GM18502 (cell line): ENCODE results near the gene ATP5IF1.

Experiments
- ATAC-seq: cut with Tn5 transposase; IDR thresholded peaks from one replicate; pipeline ENCODE4 v1.9.1; 2021; ENCODE audit warnings: mild to moderate bottlenecking; ENCODE audit not compliant: unreplicated experiment, poor library complexity

ATP5IF1 gene

GRCh38 chr1:28260803-28261174 is 24.9 kb downstream of the ATP5IF1 start:
- no peak for ATAC-seq

- ATAC-seq, result no peak
Measured at GRCh38 chr1:28264897-28265296, 29.0 kb downstream of the ATP5IF1 start.

GRCh38 chr1:28265577-28265976 is 29.7 kb downstream of the ATP5IF1 start:
- ATAC-seq, result no peak

GRCh38 chr1:28266920-28267322 is 31.0 kb downstream of the ATP5IF1 start:
- ATAC-seq, result no peak

GRCh38 chr1:28267633-28268032 is 31.7 kb downstream of the ATP5IF1 start:
- ATAC-seq, result no peak

- ATAC-seq, result no peak
Measured at GRCh38 chr1:28269529-28269928, 33.6 kb downstream of the ATP5IF1 start.

- ATAC-seq, result no peak
Measured at GRCh38 chr1:28272215-28272852, 36.4 kb downstream of the ATP5IF1 start.

GRCh38 chr1:28273216-28273860 is 37.4 kb downstream of the ATP5IF1 start:
- no peak for ATAC-seq

- ATAC-seq, result no peak
Measured at GRCh38 chr1:28278763-28279162, 42.8 kb downstream of the ATP5IF1 start.

- no peak for ATAC-seq
Measured at GRCh38 chr1:28279721-28280120, 43.8 kb downstream of the ATP5IF1 start.

GRCh38 chr1:28280501-28280900 is 44.6 kb downstream of the ATP5IF1 start:
- ATAC-seq, result no peak

GRCh38 chr1:28280977-28281381 is 45.1 kb downstream of the ATP5IF1 start:
- ATAC-seq, result no peak

- ATAC-seq, result no peak
Measured at GRCh38 chr1:28281608-28282425, 45.9 kb downstream of the ATP5IF1 start.

GRCh38 chr1:28282426-28283407 is 46.8 kb downstream of the ATP5IF1 start:
- ATAC-seq, result no peak

- no peak for ATAC-seq
Measured at GRCh38 chr1:28286111-28286510, 50.2 kb downstream of the ATP5IF1 start.
